Activated CD8-positive, alpha-beta memory T cell treated with anti-CD3 and anti-CD28 coated beads, Interleukin-2, amount 50 U/mL, for 4 hours (primary cell): ENCODE measurements around the gene HSFX3.
"Not testable (repeated sequence)": the region's sequence is repeated elsewhere in the genome, so short reads cannot be mapped to it uniquely, and the experiment has no call there.

Experiments used
- DNase-seq: peaks from one replicate; pipeline ENCODE4 v3.0.0-alpha.2; 2020

Gene HSFX3

GRCh38 chrX:149549701-149550100, at the start of gene HSFX3:
HSFX3 (minus strand) TSS chrX:149549924; CDS start chrX:149549852, 72 bp downstream.
- not testable (repeated sequence) for DNase-seq

- not testable (repeated sequence) for DNase-seq
Observed at GRCh38 chrX:149598603-149599002, 48.9 kb upstream of the HSFX3 start.

- DNase-seq, result not testable (repeated sequence)
Observed at GRCh38 chrX:149595943-149596342, 46.2 kb upstream of the HSFX3 start.

GRCh38 chrX:149595214-149595613, 45.5 kb upstream of the HSFX3 start, which contains the start of gene HSFX2:
HSFX2 (minus strand) TSS chrX:149595314; CDS start chrX:149594700, 614 bp downstream.
- DNase-seq, result not testable (repeated sequence)

- DNase-seq, result not testable (repeated sequence)
Observed at GRCh38 chrX:149590993-149591392, 41.3 kb upstream of the HSFX3 start.

- DNase-seq, result not testable (repeated sequence)
Observed at GRCh38 chrX:149587359-149587758, 37.6 kb upstream of the HSFX3 start, which contains the start of gene MAGEA9B. MAGEA9B (minus strand) TSS chrX:149587459; CDS start chrX:149583179, 4,280 bp downstream.

- DNase-seq, result not testable (repeated sequence)
Observed at GRCh38 chrX:149585631-149586030, 35.9 kb upstream of the HSFX3 start.

- not testable (repeated sequence) for DNase-seq
Observed at GRCh38 chrX:149573456-149573855, 23.7 kb upstream of the HSFX3 start.

GRCh38 chrX:149572743-149573142, 23.0 kb upstream of the HSFX3 start:
- DNase-seq, result no peak

- DNase-seq, result no peak
Observed at GRCh38 chrX:149571770-149572169, 22.0 kb upstream of the HSFX3 start.

GRCh38 chrX:149570668-149571067, 20.9 kb upstream of the HSFX3 start:
- DNase-seq, result no peak

GRCh38 chrX:149569770-149570169, 20.0 kb upstream of the HSFX3 start:
- DNase-seq, result no peak

- no peak for DNase-seq
Observed at GRCh38 chrX:149568701-149569296, 19.1 kb upstream of the HSFX3 start.

- no peak for DNase-seq
Observed at GRCh38 chrX:149567621-149568417, 18.1 kb upstream of the HSFX3 start.

- DNase-seq, result no peak
Observed at GRCh38 chrX:149563359-149563758, 13.6 kb upstream of the HSFX3 start.

- not testable (repeated sequence) for DNase-seq
Observed at GRCh38 chrX:149555251-149555650, 5.5 kb upstream of the HSFX3 start.

GRCh38 chrX:149551939-149552248, 2.2 kb upstream of the HSFX3 start:
- DNase-seq, result not testable (repeated sequence)

GRCh38 chrX:149551245-149551938, 1.7 kb upstream of the HSFX3 start:
- DNase-seq, result not testable (repeated sequence)

GRCh38 chrX:149550454-149550853, 730 bp upstream of the HSFX3 start:
- DNase-seq, result not testable (repeated sequence)

GRCh38 chrX:149547782-149548181, 1.9 kb downstream of the HSFX3 start:
- not testable (repeated sequence) for DNase-seq

GRCh38 chrX:149546962-149547361, 2.8 kb downstream of the HSFX3 start:
- not testable (repeated sequence) for DNase-seq

- DNase-seq, result not testable (repeated sequence)
Observed at GRCh38 chrX:149545545-149546543, 3.9 kb downstream of the HSFX3 start.
